Measurements from ENCODE around the gene ZCCHC2.

GRCh38 chr18:62484941-62485340, 37.9 kb upstream of the ZCCHC2 start:
- no peak for TF ChIP-seq EZH2phosphoT487 (IDR thresholded peaks at IDR 0.05)
- TF ChIP-seq CTCF (IDR thresholded peaks at IDR 0.05) = no peak
